ENCODE measurements around the gene ZBTB7C. TPM values are rescaled to one million over a fixed set of nuclear protein-coding genes. Genes with fewer than 3 reads are reported as not detected.

ZBTB7C gene
- total and polyA plus RNA-seq, 10 of the 15 experiments (the other 5 are each of a cell fraction or from before 2014, with no cell fraction given) = under 0.01 to 0.08 (median 0.01) TPM; not detected in 7

DNA sequence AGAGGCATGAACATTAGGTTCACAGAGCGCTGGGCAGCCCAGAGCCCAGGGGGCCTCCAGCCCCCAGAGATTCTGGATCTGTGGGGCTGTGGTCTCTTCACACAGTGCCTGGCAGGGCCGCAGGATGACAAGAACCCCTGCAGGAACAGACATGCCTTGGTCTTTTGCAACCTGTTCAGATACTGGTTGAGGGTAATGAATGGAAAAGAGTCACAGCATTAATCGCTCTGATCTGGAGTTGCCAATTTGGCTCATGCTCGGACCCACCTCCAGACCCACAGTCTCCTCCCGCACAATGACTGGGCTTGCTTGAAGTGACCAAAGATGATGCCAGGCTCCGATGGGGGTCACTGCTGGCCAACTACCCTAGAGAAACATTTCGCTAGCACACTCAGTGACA lies 249.4 kb downstream of the ZBTB7C start:
- POLR2A ChIA-PET = no interaction called here
- intact Hi-C loops (cut with micrococcal nuclease; ENCODE audit: unreplicated experiment) = no loop called here

GRCh38 chr18:48158721-48159120 lies 250.5 kb downstream of the ZBTB7C start:
- Histone ChIP-seq H3K79me2 (ENCODE audit: control insufficient read depth, insufficient read depth, low read length) (no peaks in the 10 kb centered on the region), H3K4me2 (ENCODE audit: control insufficient read depth, insufficient read depth) (no peak overlapping the region), H3K9me3 (replicated peaks; ENCODE audit: control insufficient read depth, insufficient read depth, low read length) (no peaks in the 10 kb centered on the region), H2AFZ (ENCODE audit: control insufficient read depth, low read depth, low read length) (no peak overlapping the region), H3K36me3 (ENCODE audit: control insufficient read depth in 2 of 2, insufficient read depth in 2 of 2, low read length in 1 of 2) (no peaks in the 10 kb centered on the region), H3K9ac (ENCODE audit: control insufficient read depth, insufficient read depth, low read length) (no peak overlapping the region), H3K27ac (ENCODE audit: control insufficient read depth, insufficient read depth) (no peak overlapping the region), H3K27me3 (replicated peaks in 1 of 2; ENCODE audit: control insufficient read depth in 2 of 2, insufficient read depth in 2 of 2, low read length in 1 of 2) (peaks cover 6 to 11% of the 10 kb centered on the region in 2 experiments), H3K4me1 (ENCODE audit: control insufficient read depth, insufficient read depth, low read length) (no peaks in the 10 kb centered on the region), H4K20me1 (ENCODE audit: control insufficient read depth, insufficient read depth) (no peaks in the 10 kb centered on the region), H3K4me3 (no peak overlapping the region)
- BruUV-seq (replicated peaks) = no TSS peak
- CTCF ChIA-PET = no interaction called here
- POLR2A ChIA-PET = no interaction called here
- intact Hi-C loops (cut with micrococcal nuclease; ENCODE audit: unreplicated experiment) (no loop called here), in situ Hi-C loops (cut with MboI) (no loop called here)
- no peak for FAIRE-seq
- WGBS (ENCODE audit: insufficient coverage, insufficient replicate concordance, low lambda C conversion rate, missing lambda C conversion rate) = 48% methylated on average over 5 of the region's 5 CpGs
- no peak for ATAC-seq
- RAD21 ChIA-PET (ENCODE audit: unreplicated experiment) = no interaction called here
- SMC1A ChIA-PET (ENCODE audit: uncharacterized antibody, unreplicated experiment) = no interaction called here
- DNase-seq (ENCODE audit: low read depth, low spot score) = no peak
- TF ChIP-seq RAD51 (IDR thresholded peaks at IDR 0.05) = no peak
- no peak for TF ChIP-seq TCF7 (IDR thresholded peaks at IDR 0.05; ENCODE audit: borderline replicate concordance)
- no peak for TF ChIP-seq STAT3 (IDR thresholded peaks at IDR 0.05; ENCODE audit: low read depth, low read length)
- TF ChIP-seq ZNF384 (IDR thresholded peaks at IDR 0.05; ENCODE audit: borderline replicate concordance, low read depth, low read length) = no peak
- TF ChIP-seq NR2F1 (conservative IDR thresholded peaks at IDR 0.05) = no peak
- no peak for TF ChIP-seq ZNF217 (IDR thresholded peaks at IDR 0.05)
- no peak for TF ChIP-seq PAX8 (IDR thresholded peaks at IDR 0.05)
- TF ChIP-seq BMI1 (IDR thresholded peaks at IDR 0.05; ENCODE audit: borderline replicate concordance) = no peak
- TF ChIP-seq JUNB (IDR thresholded peaks at IDR 0.05) = no peak
- no peak for TF ChIP-seq RUNX3 (IDR thresholded peaks at IDR 0.05; ENCODE audit: low read length)
- TF ChIP-seq HDAC6 (IDR thresholded peaks at IDR 0.05; ENCODE audit: unreplicated experiment) = no peak
- TF ChIP-seq SMAD5 (IDR thresholded peaks at IDR 0.05; ENCODE audit: low read depth) = no peak
- TF ChIP-seq SP1 (IDR thresholded peaks at IDR 0.05; ENCODE audit: low read depth, low read length) = no peak
- TF ChIP-seq HDGF (IDR thresholded peaks at IDR 0.05) = no peak
- TF ChIP-seq, protein P1, sequence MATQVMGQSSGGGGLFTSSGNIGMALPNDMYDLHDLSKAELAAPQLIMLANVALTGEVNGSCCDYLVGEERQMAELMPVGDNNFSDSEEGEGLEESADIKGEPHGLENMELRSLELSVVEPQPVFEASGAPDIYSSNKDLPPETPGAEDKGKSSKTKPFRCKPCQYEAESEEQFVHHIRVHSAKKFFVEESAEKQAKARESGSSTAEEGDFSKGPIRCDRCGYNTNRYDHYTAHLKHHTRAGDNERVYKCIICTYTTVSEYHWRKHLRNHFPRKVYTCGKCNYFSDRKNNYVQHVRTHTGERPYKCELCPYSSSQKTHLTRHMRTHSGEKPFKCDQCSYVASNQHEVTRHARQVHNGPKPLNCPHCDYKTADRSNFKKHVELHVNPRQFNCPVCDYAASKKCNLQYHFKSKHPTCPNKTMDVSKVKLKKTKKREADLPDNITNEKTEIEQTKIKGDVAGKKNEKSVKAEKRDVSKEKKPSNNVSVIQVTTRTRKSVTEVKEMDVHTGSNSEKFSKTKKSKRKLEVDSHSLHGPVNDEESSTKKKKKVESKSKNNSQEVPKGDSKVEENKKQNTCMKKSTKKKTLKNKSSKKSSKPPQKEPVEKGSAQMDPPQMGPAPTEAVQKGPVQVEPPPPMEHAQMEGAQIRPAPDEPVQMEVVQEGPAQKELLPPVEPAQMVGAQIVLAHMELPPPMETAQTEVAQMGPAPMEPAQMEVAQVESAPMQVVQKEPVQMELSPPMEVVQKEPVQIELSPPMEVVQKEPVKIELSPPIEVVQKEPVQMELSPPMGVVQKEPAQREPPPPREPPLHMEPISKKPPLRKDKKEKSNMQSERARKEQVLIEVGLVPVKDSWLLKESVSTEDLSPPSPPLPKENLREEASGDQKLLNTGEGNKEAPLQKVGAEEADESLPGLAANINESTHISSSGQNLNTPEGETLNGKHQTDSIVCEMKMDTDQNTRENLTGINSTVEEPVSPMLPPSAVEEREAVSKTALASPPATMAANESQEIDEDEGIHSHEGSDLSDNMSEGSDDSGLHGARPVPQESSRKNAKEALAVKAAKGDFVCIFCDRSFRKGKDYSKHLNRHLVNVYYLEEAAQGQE (IDR thresholded peaks at IDR 0.05; ENCODE audit: low read depth, low read length) = no peak
- TF ChIP-seq IKZF2 (IDR thresholded peaks at IDR 0.05) = no peak

More for the DNA sequence above, 249.4 kb downstream of the ZBTB7C start:
- Histone ChIP-seq H3K27ac (ENCODE audit: control insufficient read depth, insufficient read depth) (no peak overlapping the region), H3K9ac (ENCODE audit: control insufficient read depth, insufficient read depth, low read length) (no peak overlapping the region), H3K36me3 (ENCODE audit: control insufficient read depth in 2 of 2, insufficient read depth in 2 of 2, low read length in 1 of 2) (no peaks in the 10 kb centered on the region), H4K20me1 (ENCODE audit: control insufficient read depth, insufficient read depth) (no peaks in the 10 kb centered on the region), H3K4me2 (ENCODE audit: control insufficient read depth, insufficient read depth) (no peak overlapping the region), H3K4me3 (no peak overlapping the region), H3K9me3 (replicated peaks; ENCODE audit: control insufficient read depth, insufficient read depth, low read length) (no peaks in the 10 kb centered on the region), H3K27me3 (replicated peaks in 1 of 2; ENCODE audit: control insufficient read depth in 2 of 2, insufficient read depth in 2 of 2, low read length in 1 of 2) (peaks cover 6 to 7% of the 10 kb centered on the region in 2 experiments), H3K79me2 (ENCODE audit: control insufficient read depth, insufficient read depth, low read length) (no peaks in the 10 kb centered on the region), H2AFZ (ENCODE audit: control insufficient read depth, low read depth, low read length) (no peak overlapping the region), H3K4me1 (ENCODE audit: control insufficient read depth, insufficient read depth, low read length) (no peaks in the 10 kb centered on the region)
- ATAC-seq = no peak
- WGBS (ENCODE audit: insufficient coverage, insufficient replicate concordance, low lambda C conversion rate, missing lambda C conversion rate) = 32% methylated on average over 7 of the region's 7 CpGs
- RAD21 ChIA-PET (ENCODE audit: unreplicated experiment) = no interaction called here
- CTCF ChIA-PET = no interaction called here
- no TSS peak for BruUV-seq (replicated peaks)
- TF ChIP-seq FOXM1 (IDR thresholded peaks at IDR 0.05; ENCODE audit: low read depth, low read length) = no peak
- no peak for TF ChIP-seq NFYB (IDR thresholded peaks at IDR 0.05; ENCODE audit: insufficient read depth, low read depth, low read length)
- no peak for TF ChIP-seq MAX (IDR thresholded peaks at IDR 0.05; ENCODE audit: low read depth, low read length)
- SMC1A ChIA-PET (ENCODE audit: uncharacterized antibody, unreplicated experiment) = no interaction called here
- no peak for FAIRE-seq
- in situ Hi-C loops (cut with MboI) = no loop called here
- no peak for DNase-seq (ENCODE audit: low read depth, low spot score)

Data from GM12878 (cell line).